SK-N-SH treated with all-trans-retinoic acid at 6 μM for 48 hours (cell line): ENCODE measurements around the gene ACTRT3.

ENCODE experiments used
- CREB5 ChIP-seq: fragments of 250-450 bp; sonication (Bioruptor Pico); IDR thresholded peaks from 2 replicates; pipeline ENCODE4 v1.5.1; 2020; ENCODE audit warnings: low read depth, mild to moderate bottlenecking, moderate library complexity
- PATZ1 ChIP-seq: fragments of 250-450 bp; sonication (Bioruptor Pico); IDR thresholded peaks from 2 replicates; pipeline ENCODE4 v1.8.0; 2020; ENCODE audit warnings: mild to moderate bottlenecking, moderate library complexity, borderline replicate concordance
- ZNF8 ChIP-seq: fragments of 450-650 bp; formaldehyde crosslinking; IDR thresholded peaks from 2 replicates; pipeline ENCODE4 v1.5.0; 2020; ENCODE audit warnings: mild to moderate bottlenecking, moderate library complexity
- TF ChIP-seq, protein P1 (sequence below): fragments of 250-450 bp; sonication (Bioruptor Pico); IDR thresholded peaks from 2 replicates; pipeline ENCODE4 v1.5.1; 2021; ENCODE audit warnings: mild to moderate bottlenecking, moderate library complexity

DNA sequence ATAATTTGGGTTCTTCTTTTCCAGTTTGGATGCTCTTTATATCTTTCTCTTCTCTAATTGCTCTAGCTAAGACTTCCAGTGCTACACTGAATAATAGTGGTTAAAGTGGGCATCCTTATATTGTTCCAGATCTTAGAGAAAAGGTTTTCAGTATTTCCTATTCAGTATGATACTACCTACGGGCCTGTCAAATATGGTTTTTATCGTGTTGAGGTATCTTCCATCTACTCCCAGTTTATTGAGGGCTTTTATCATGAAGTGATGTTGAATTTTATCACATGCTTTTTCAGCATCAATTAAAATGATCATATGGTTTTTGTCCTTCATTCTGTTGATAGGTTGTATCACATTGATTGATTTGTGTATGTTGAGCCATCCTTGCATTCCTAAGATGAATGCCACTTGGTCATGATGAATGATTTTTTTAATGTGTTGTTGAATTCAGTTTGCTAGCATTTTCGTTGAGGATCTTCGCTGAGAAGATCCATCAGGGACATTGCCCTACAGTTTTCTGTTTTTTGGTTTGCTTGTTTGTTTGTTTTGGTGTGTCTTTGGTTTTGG, 46.3 kb upstream of the ACTRT3 start:
- TF ChIP-seq, protein P1, sequence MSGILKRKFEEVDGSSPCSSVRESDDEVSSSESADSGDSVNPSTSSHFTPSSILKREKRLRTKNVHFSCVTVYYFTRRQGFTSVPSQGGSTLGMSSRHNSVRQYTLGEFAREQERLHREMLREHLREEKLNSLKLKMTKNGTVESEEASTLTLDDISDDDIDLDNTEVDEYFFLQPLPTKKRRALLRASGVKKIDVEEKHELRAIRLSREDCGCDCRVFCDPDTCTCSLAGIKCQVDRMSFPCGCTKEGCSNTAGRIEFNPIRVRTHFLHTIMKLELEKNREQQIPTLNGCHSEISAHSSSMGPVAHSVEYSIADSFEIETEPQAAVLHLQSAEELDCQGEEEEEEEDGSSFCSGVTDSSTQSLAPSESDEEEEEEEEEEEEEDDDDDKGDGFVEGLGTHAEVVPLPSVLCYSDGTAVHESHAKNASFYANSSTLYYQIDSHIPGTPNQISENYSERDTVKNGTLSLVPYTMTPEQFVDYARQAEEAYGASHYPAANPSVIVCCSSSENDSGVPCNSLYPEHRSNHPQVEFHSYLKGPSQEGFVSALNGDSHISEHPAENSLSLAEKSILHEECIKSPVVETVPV (CRISPR knock-in tag) = no peak
- TF ChIP-seq PATZ1 (CRISPR knock-in tag) (no peak), ZNF8 (CRISPR knock-in tag) (no peak), CREB5 (no peak)
